GM12872 (cell line): Measurements from ENCODE around the gene FAM149A.

Experiments
- TF ChIP-seq, protein P1 (sequence below): IDR thresholded peaks from 3 replicates; pipeline ENCODE4 v1.5.1; 2011; ENCODE audit warnings: low read depth, mild to moderate bottlenecking, low read length, moderate library complexity; ENCODE audit not compliant: insufficient read depth

FAM149A gene

GRCh38 chr4:186172546-186172945 lies 68.0 kb downstream of the FAM149A start:
- TF ChIP-seq, protein P1, sequence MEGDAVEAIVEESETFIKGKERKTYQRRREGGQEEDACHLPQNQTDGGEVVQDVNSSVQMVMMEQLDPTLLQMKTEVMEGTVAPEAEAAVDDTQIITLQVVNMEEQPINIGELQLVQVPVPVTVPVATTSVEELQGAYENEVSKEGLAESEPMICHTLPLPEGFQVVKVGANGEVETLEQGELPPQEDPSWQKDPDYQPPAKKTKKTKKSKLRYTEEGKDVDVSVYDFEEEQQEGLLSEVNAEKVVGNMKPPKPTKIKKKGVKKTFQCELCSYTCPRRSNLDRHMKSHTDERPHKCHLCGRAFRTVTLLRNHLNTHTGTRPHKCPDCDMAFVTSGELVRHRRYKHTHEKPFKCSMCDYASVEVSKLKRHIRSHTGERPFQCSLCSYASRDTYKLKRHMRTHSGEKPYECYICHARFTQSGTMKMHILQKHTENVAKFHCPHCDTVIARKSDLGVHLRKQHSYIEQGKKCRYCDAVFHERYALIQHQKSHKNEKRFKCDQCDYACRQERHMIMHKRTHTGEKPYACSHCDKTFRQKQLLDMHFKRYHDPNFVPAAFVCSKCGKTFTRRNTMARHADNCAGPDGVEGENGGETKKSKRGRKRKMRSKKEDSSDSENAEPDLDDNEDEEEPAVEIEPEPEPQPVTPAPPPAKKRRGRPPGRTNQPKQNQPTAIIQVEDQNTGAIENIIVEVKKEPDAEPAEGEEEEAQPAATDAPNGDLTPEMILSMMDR: no peak

DNA sequence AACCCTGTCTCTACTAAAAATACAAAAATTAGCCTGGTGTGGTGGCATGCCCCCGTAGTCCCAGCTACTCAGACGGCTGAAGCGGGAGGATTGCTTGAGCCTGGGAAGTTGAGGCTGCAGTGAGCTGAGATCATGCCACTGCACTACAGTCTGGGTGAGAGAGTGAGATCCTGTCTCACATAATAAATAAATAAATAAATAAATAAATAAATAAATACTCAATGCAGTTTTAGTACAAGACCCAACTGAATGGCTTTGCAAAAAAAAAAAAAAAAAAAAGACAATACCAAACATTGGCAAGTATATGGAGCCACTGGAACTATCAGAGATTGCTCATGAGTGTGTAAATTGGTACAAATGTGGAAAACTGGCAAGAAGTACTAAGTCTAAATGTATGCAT lies 83.6 kb downstream of the FAM149A start:
- TF ChIP-seq, protein P1: no peak

DNA sequence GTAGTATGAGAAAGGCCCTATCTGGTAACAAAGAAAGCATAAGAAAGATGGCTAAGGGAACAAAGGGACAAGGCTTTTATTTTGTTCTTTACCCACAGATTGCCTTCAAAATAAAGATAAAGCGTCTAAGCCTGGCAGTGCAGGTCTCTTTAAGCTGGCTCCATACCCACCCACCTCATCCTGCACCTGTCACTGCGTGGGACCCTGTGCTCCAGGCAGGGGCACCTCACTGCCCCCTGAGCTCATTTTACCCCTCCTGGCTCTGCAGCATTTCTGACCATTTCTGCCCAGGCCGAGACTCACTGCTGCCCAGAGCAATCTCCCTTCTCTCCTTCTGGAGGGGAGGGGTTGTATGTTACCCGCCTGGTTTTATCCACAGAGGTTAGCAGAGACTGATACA lies 85.2 kb downstream of the FAM149A start:
- TF ChIP-seq, protein P1: no peak

GRCh38 chr4:186190581-186191199 lies 86.2 kb downstream of the FAM149A start:
- TF ChIP-seq, protein P1: 0 out of 3 replicates have a peak, but pooled peaks have one; percentile 19

DNA sequence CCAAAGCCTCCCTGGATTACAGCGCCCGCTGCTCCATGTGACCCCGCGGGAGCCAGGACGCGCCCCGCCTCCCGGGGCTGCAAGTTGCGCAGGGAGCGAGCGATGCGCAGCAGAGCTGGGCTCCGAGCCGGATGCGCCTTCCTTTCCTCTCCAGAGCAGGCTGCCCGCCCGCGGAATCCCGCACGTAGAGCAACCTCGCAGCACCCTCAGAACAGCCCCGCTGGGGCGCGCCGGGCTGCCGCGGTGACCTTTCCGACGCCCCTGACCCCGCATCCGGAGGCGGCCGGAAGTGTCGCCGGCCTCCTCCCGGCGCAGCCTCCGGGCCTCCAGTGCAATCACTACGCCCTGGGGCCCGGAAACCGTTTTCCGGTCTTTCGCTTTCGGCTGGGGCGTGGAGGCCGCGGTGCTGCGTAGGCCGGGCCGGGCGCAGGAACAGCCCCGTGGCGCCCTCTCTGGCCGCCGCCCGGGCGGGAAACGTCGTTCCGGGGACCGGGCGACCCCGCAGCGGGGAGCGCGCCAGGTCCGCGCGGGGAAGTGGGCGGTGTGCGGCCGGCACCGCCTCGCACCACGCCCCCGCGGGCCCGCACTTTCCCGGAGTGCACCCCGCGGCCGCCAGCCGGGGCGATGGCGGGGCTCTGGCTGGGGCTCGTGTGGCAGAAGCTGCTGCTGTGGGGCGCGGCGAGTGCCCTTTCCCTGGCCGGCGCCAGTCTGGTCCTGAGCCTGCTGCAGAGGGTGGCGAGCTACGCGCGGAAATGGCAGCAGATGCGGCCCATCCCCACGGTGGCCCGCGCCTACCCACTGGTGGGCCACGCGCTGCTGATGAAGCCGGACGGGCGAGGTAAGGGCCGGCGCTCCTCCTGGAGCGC lies 86.9 kb downstream of the FAM149A start, which contains the start of gene CYP4V2:
Gene CYP4V2, plus strand, starts transcription at position 368 of the 866 bp plus-strand sequence. Its CDS starts 257 bp downstream, at position 625.
- TF ChIP-seq, protein P1: peak; percentile 52; the same call in 2 of the 3 replicates

- TF ChIP-seq, protein P1: 0 out of 3 replicates have a peak, but pooled peaks have one; percentile 1
Observed at GRCh38 chr4:186192066-186192612, 87.6 kb downstream of the FAM149A start.

DNA sequence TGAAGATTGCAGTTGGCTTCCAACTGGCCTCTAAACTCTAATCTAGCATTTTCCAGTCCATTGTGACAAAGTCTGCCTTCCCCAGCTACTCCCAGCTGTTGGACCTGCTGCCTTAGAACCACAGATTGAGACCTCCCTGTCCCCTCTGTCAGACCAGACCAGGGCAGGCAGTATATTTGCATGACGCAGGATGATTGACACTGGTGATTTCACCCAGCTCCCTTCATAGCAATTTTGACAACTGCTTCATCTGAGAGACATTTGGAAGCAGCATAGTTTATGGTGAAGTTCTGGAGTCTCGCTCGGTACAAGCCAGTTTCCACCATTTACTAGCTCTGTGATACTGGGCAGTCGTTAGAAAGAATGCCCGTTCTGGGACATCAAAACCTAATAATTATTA lies 89.3 kb downstream of the FAM149A start:
- TF ChIP-seq, protein P1: no peak
